A549 treated with dexamethasone at 1 μM for 4 hours (cell line): ENCODE results near the gene MYL12A. TPM values are rescaled to one million over a fixed set of nuclear protein-coding genes. Genes with fewer than 3 reads are reported as not detected.

Source experiments
- total RNA-seq: library from RNA; stranded (reverse); fragments of 200-300 nt; extraction: Qiagen RNA extraction; gene quantifications from 5 replicates; pipeline ENCODE4 v1.2.3, GENCODE V29; 2022

Gene MYL12A
- total RNA-seq = 312 to 391 TPM (median 333 TPM) in 5 replicates

DNA sequence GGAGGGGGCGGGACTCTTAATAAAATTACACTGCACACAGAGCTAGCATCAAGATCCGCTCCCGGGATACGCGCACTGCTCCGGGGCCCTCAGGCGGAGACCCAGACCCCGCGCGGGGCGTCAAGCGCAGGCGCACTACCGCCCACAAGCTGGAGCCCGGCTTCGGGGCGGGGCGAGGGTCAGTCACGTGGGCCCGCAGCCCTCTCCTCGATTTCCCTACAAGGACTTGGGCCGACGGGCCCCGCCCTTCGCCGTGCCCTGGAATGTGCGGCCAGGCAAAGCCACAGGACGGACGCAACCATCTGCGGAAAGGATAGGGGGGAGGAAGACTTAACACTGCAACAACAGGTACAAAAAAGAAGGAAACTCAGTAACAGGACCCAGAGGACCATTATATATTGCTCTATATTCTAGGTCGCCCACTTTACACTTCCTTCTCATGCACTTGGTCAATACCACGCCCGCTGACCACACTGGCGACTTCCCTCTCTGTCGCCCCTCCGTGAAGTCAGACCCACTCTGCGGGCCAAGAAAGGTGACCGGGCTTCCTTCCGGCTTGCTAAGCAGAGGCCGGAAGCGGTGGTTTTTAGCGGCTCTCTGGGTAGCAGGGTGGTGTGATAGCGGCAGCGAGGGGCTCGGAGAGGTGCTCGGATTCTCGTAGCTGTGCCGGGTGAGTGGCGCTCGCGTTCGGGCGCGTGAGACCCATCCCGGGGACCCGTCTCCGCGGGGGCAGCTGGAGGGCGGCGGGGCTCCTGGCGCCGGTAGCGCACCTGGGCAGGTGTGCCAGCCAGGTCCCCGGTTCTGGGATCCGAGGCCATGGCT, at the start of gene MYL12A:
MYL12A (plus strand) TSS at position 562 of the 822 bp plus-strand sequence. CDS start 5,447 bp downstream, outside the sequence.

DNA sequence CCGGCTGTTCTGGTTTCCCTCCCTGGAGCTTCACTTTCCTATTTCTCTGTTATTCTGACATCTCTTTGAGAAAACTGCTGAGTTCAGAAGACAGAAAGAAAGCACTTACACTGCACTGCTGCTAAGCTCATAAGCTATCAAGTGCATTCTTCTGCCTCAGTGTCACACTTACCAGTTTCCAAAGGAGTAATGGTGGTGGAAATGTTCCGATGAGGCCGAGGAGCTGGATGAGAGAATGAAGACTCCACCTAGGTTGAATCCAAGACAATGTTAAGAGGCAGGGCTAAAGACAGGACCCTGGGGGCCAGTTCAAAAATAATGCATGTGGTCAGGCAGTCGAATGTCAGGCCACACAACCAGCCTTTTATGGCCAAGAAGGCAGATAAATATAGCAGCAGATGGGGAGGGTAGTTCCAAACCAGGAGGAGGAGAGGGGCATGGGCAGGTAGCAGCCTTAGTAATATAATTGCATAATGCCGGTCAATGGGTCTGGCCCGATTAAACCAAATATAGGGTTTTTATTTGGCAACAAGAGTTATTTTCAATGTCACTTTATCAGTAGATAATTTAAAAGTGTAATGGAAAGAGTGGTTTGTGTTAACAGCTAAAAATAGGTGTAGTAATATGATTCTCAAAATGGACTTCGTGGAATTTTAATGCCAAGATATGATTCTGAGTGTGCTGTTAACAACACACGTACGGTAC, 27.8 kb upstream of the MYL12A start, which contains the start of gene MYOM1:
MYOM1 (minus strand) TSS at position 338 of the 705 bp plus-strand sequence. CDS start 4,745 bp downstream, outside the sequence.

DNA sequence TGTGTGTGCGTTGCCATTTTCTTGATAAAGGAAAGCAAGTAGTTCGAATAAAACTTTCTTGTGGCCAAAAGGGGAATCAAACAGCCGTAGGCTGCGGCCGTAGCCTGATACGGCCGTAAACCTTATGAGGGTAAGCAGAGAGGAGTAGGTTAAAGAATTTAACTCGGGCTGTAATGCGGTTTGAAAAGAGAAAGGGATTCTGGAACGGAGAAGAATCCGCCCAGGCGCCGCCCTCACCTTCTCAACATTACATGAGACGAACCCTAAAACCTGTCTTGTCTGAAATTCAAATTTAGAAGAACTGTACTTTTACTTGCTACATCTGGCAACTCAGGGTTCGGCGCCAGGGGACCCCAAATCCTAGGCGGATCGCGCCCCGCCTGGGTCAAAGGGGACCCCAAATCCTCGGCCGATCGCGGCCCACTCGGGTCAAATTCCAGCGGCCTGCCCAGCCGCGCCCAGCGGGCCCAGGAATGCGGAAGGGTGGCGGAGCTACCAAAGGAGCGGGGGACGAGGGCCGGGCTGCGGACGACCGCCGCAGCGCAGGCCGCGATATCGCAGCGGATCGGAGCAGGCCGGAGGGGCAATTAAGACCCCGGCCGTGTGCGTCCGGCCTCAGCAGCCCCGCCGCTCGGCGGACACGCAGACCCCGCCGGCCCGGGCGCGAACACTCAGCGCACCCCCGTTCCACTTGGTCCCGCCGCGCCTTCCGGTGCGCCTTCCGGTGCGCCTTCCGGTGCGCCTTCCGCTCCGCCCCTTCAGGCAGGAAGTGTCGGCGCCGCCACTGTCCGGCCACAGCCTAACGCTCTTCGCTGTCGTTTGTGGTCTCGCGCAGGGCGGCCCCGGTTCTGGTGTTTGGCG, 14.0 kb downstream of the MYL12A start, which contains the start of gene MYL12B:
MYL12B (plus strand) TSS at position 761 of the 861 bp plus-strand sequence. CDS start 10,766 bp downstream, outside the sequence.

Other genes starting within 250 kb of the MYL12A start
- gene LPIN2, start 234.7 kb upstream of the MYL12A start, total RNA-seq = 14.1 to 20.5 TPM (median 17.5 TPM) in 5 replicates
- 0.07 to 0.30 TPM (median 0.25 TPM) in 5 replicates for gene MYOM1, start 27.8 kb upstream of the MYL12A start, total RNA-seq
- gene MYL12B, start 14.3 kb downstream of the MYL12A start, total RNA-seq = 384 to 403 TPM (median 388 TPM) in 5 replicates
- gene TGIF1, start 202.4 kb downstream of the MYL12A start, total RNA-seq = 66.2 to 91.1 TPM (median 84.2 TPM) in 5 replicates